ENCODE measurements around the gene SAFB2.

DNA sequence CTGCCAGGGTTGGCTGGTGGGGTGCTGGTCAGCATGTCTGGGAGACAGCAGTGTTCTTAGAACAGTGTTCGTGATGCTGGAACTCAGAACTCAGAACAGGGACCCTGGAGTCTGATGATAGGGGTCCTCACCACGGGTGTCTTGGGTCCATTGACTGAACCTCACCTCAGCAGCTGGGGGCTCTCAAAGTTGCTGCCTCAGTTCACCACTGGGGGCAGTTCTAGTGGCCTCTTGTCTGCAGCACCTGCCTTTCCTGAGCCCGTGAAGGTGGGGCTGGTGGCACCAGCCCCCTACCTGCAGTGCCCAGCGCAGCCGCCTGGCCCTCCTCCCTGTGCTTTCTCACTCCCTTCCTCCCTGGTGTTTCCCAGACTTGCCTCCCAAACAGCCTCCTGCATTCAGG is 28.8 kb upstream of the SAFB2 start:
- TF ChIP-seq, protein P1, sequence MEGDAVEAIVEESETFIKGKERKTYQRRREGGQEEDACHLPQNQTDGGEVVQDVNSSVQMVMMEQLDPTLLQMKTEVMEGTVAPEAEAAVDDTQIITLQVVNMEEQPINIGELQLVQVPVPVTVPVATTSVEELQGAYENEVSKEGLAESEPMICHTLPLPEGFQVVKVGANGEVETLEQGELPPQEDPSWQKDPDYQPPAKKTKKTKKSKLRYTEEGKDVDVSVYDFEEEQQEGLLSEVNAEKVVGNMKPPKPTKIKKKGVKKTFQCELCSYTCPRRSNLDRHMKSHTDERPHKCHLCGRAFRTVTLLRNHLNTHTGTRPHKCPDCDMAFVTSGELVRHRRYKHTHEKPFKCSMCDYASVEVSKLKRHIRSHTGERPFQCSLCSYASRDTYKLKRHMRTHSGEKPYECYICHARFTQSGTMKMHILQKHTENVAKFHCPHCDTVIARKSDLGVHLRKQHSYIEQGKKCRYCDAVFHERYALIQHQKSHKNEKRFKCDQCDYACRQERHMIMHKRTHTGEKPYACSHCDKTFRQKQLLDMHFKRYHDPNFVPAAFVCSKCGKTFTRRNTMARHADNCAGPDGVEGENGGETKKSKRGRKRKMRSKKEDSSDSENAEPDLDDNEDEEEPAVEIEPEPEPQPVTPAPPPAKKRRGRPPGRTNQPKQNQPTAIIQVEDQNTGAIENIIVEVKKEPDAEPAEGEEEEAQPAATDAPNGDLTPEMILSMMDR (conservative IDR thresholded peaks at IDR 0.05): no peak
- TF ChIP-seq ZFX (IDR thresholded peaks at IDR 0.05): no peak

All from C4-2B (cell line).